Esophagus muscularis mucosa (tissue), 4 donors: ENCODE data around the gene ZBTB12. TPM values are rescaled to one million over a fixed set of nuclear protein-coding genes. Genes with fewer than 3 reads are reported as not detected.

Experiments used
- DNase-seq: peaks from one replicate; pipeline ENCODE4 v3.0.0-alpha.2; 2017; ENCODE audit errors: extremely low spot score
- H3K27ac ChIP-seq, 4 donors: fragments of 200-600 bp; sonication (generic); replicated peaks in 1 of 4; 1 replicate in 3 of 4; 2 replicates in 1 of 4; pipeline ENCODE4 v1.5.1; 2016 to 2019; ENCODE audit warnings: mild to moderate bottlenecking in 1 of 4
- H3K27me3 ChIP-seq, 4 donors: fragments of 200-600 bp; sonication (generic); one replicate each; pipeline versions ENCODE4 v1.5.1 to v1.6.0; 2016 to 2019
- H3K36me3 ChIP-seq, 4 donors: fragments of 200-600 bp; sonication (generic); one replicate each; pipeline ENCODE4 v1.5.1; 2016 to 2019
- H3K4me1 ChIP-seq, 4 donors: fragments of 200-600 bp; sonication (generic); one replicate each; pipeline ENCODE4 v1.5.1; 2016 to 2019
- H3K4me3 ChIP-seq, 4 donors: fragments of 200-600 bp; sonication (generic); 1 replicate in 2 of 4; 2 replicates in 2 of 4; pipeline ENCODE4 v1.5.1; 2016 to 2019; ENCODE audit warnings: mild to moderate bottlenecking in 4 of 4, moderate library complexity in 1 of 4
- H3K9me3 ChIP-seq, 4 donors: fragments of 200-600 bp; sonication (generic); 1 replicate in 3 of 4; 2 replicates in 1 of 4; pipeline ENCODE4 v1.5.1; 2016 to 2019
- CTCF ChIP-seq, 3 experiments: fragments of 200-600 bp in 2 of 3; fragments of 450-650 bp in 1 of 3; sonication (generic) in 2 of 3; IDR thresholded peaks; one replicate each; pipeline ENCODE4 v1.5.1; 2017 to 2019; ENCODE audit warnings: antibody characterized with exemption in 3 of 3, mild to moderate bottlenecking in 2 of 3, moderate library complexity in 1 of 3
- EP300 ChIP-seq: sonication (generic); formaldehyde crosslinking; IDR thresholded peaks from one replicate; pipeline ENCODE4 v1.6.1; 2017; ENCODE audit warnings: antibody characterized with exemption
- POLR2A ChIP-seq: fragments of 450-650 bp; IDR thresholded peaks from one replicate; pipeline ENCODE4 v1.6.1; 2017; ENCODE audit warnings: antibody characterized with exemption, moderate library complexity, mild to moderate bottlenecking, low read depth
- POLR2AphosphoS5 ChIP-seq, 2 donors: sonication (generic); formaldehyde crosslinking; IDR thresholded peaks; one replicate each; pipeline ENCODE4 v1.6.1; 2017; ENCODE audit warnings: antibody characterized with exemption in 2 of 2
- WGBS: methylation state at CpG from one replicate; pipeline ENCODE4 v1.1.5; 2018; 5-methylcytosine and 5-hydroxymethylcytosine counted together
- intact Hi-C: fragments of 100-400 bp; cut with DNase I; formaldehyde crosslinking; loops from one replicate; pipeline ENCODE4 v1.15.1; 2023
- total RNA-seq, 4 donors: library from RNA; depleted of rRNA; stranded (reverse); fragments of >200 nt; gene quantifications; one replicate each; pipeline versions ENCODE4 v1.1.0 to v1.2.1, GENCODE V29; 2016

Gene ZBTB12
- total RNA-seq, 4 donors from 2014 or later: 0.66 to 2.5 (median 1.6) TPM

GRCh38 chr6:31900917-31901414, 920 bp downstream of the ZBTB12 start:
- no peak for DNase-seq
- H3K27me3 ChIP-seq: no peaks in the 10 kb centered on the region
- H3K27ac ChIP-seq: peak overlapping the region; percentile 80 to 89 (median 84)
- peaks cover 33 to 65% (median 56%) of the 10 kb centered on the region in 4 donors for H3K4me1 ChIP-seq
- peak overlapping the region; percentile 58 to 86 (median 75) for H3K4me3 ChIP-seq
- H3K9me3 ChIP-seq: no peaks in the 10 kb centered on the region
- TF ChIP-seq EP300: no peak
- no peak for TF ChIP-seq CTCF (IDR thresholded peaks at IDR 0.05)
- TF ChIP-seq POLR2AphosphoS5 (IDR thresholded peaks at IDR 0.05): no peak
- no peak for TF ChIP-seq POLR2A
- 84% methylated on average over 6 of the region's 29 CpGs for WGBS
- intact Hi-C loops: no loop called here
- no peaks in the 10 kb centered on the region for H3K36me3 ChIP-seq

- H3K9me3 ChIP-seq: no peaks in the 10 kb centered on the region
- peaks cover 3 to 6% (median 4%) of the 10 kb centered on the region in 4 donors for H3K36me3 ChIP-seq
- no peak for TF ChIP-seq EP300
- no peak for TF ChIP-seq CTCF (IDR thresholded peaks at IDR 0.05)
- TF ChIP-seq POLR2AphosphoS5 (IDR thresholded peaks at IDR 0.05): no peak
- no peak for TF ChIP-seq POLR2A
- peaks cover 33 to 66% (median 56%) of the 10 kb centered on the region in 4 donors for H3K4me1 ChIP-seq
- no peaks in the 10 kb centered on the region for H3K27me3 ChIP-seq
- H3K4me3 ChIP-seq: no peak overlapping the region
- WGBS: 84% methylated on average over 28 of the region's 49 CpGs
- no peak for DNase-seq
- intact Hi-C loops: loop anchor here (5.0 kb wide), 1 partner anchor 52 kb away; no protein-coding TSS in a partner anchor
- H3K27ac ChIP-seq: peak overlapping the region in 2 of 4 donors; percentile 86 to 92
Observed at GRCh38 chr6:31899882-31900722, 1.8 kb downstream of the ZBTB12 start.

GRCh38 chr6:31899215-31899614, 2.7 kb downstream of the ZBTB12 start:
- Histone ChIP-seq H3K27ac (peak overlapping the region in 2 of 4 donors; percentile 88 to 92), H3K4me1 (peaks cover 33 to 66% (median 56%) of the 10 kb centered on the region in 4 donors), H3K36me3 (peaks cover 8 to 15% (median 12%) of the 10 kb centered on the region in 4 donors), H3K27me3 (no peaks in the 10 kb centered on the region), H3K4me3 (no peak overlapping the region), H3K9me3 (no peaks in the 10 kb centered on the region)
- DNase-seq: no peak
- no peak for TF ChIP-seq POLR2AphosphoS5 (IDR thresholded peaks at IDR 0.05)
- intact Hi-C loops: loop anchor here (5.0 kb wide), 1 partner anchor 53 kb away; no protein-coding TSS in a partner anchor
- 72% methylated on average over 5 of the region's 5 CpGs for WGBS

- Histone ChIP-seq H3K36me3 (peaks cover 15 to 22% (median 18%) of the 10 kb centered on the region in 4 donors), H3K4me3 (peak overlapping the region; percentile 80 to 94 (median 88)), H3K27me3 (no peaks in the 10 kb centered on the region), H3K4me1 (peaks cover 33 to 59% (median 52%) of the 10 kb centered on the region in 4 donors), H3K27ac (peak overlapping the region; percentile 86 to 92 (median 88)), H3K9me3 (no peaks in the 10 kb centered on the region)
- WGBS: 15% methylated on average over 8 of the region's 8 CpGs
- intact Hi-C loops: loop anchor here (5.0 kb wide), 1 partner anchor 54 kb away; no protein-coding TSS in a partner anchor
- no peak for DNase-seq
- TF ChIP-seq POLR2A (no peak), POLR2AphosphoS5 (IDR thresholded peaks at IDR 0.05) (peak; percentile 44 to 50)
Observed at GRCh38 chr6:31898383-31899011, 3.4 kb downstream of the ZBTB12 start.

- peak within 1 kb of the TSS; percentile 80 to 94 (median 88) for H3K4me3 ChIP-seq
- no peaks in the 10 kb centered on the region for H3K9me3 ChIP-seq
- intact Hi-C loops: loop anchor here (5.0 kb wide), 1 partner anchor 55 kb away; no protein-coding TSS in a partner anchor
- DNase-seq: peak; percentile 96
- peak within 1 kb of the TSS; percentile 86 to 92 (median 88) for H3K27ac ChIP-seq
- peak; percentile 85 to 86 for TF ChIP-seq POLR2AphosphoS5 (IDR thresholded peaks at IDR 0.05)
- TF ChIP-seq EP300: no peak
- TF ChIP-seq CTCF (IDR thresholded peaks at IDR 0.05): peak in 2 of 3 experiments; percentile 26 to 56
- TF ChIP-seq POLR2A: peak; percentile 25
- peaks cover 22 to 28% (median 25%) of the 10 kb centered on the region in 4 donors for H3K36me3 ChIP-seq
- H3K4me1 ChIP-seq: peaks cover 29 to 52% (median 45%) of the 10 kb centered on the region in 4 donors
- H3K27me3 ChIP-seq: no peaks in the 10 kb centered on the region
- under 1% methylated on average over 36 of the region's 49 CpGs for WGBS
Observed at GRCh38 chr6:31897612-31898382, 4.1 kb downstream of the ZBTB12 start, which contains the start of gene EHMT2. Gene EHMT2 (minus strand): TSS chr6:31897698. CDS start chr6:31897677, 21 bp downstream.
